Endothelial cell of umbilical vein (primary cell): ENCODE measurements around the gene GPR176. TPM values are rescaled to one million over a fixed set of nuclear protein-coding genes. Genes with fewer than 3 reads are reported as not detected.

ENCODE experiments used
- BruUV-seq: library from RNA; stranded (reverse); fragments of 400-500 nt; replicated peaks from 2 replicates; lab custom pipeline; 2021; lab: Mats Ljungman, UMichigan
- CTCF ChIA-PET: fragments of 300-600, 350-600 bp; sonication (Branson Sonifier 250); formaldehyde crosslinking; loops from one replicate; lab custom pipeline; 2021; ENCODE audit warnings: antibody characterized with exemption, inconsistent platforms; lab: Charles Lee
- POLR2A ChIA-PET: fragments of 300-600, 350-600 bp; sonication (Branson Sonifier 250); formaldehyde crosslinking; loops from one replicate; lab custom pipeline; 2021; ENCODE audit warnings: antibody characterized with exemption, inconsistent platforms; lab: Charles Lee
- DNase-seq: peaks from one replicate; pipeline ENCODE4 v3.0.0-alpha.2; 2011; ENCODE audit warnings: low read depth, low spot score
- FAIRE-seq: peaks from 2 replicates; lab custom pipeline; 2011; peaks lifted over from hg19 to GRCh38; lab: Jason Lieb, UNC
- H2AFZ ChIP-seq: 2 replicates; pipeline ENCODE4 v1.6.0; 2012; ENCODE audit warnings: low read depth, low read length, control low read depth, inconsistent platforms
- H3K27ac ChIP-seq: 2 replicates; pipeline ENCODE4 v1.5.1; 2011; ENCODE audit warnings: low read depth, mild to moderate bottlenecking, control low read depth, low read length, moderate library complexity; ENCODE audit not compliant: insufficient read depth
- H3K27me3 ChIP-seq, 2 experiments: 2 replicates each; pipeline versions ENCODE4 v1.6.0 to v1.6.1; 2011; ENCODE audit warnings: low read length in 2 of 2, mixed read lengths in 1 of 2; ENCODE audit not compliant: control insufficient read depth in 2 of 2, insufficient read depth in 2 of 2
- H3K36me3 ChIP-seq, 2 experiments: 2 replicates in 1 of 2; 3 replicates in 1 of 2; pipeline ENCODE4 v1.5.1; 2011; ENCODE audit warnings: low read length in 2 of 2, mild to moderate bottlenecking in 1 of 2, moderate library complexity in 1 of 2; ENCODE audit not compliant: control insufficient read depth in 2 of 2, insufficient read depth in 2 of 2; ENCODE audit errors: extremely low read depth in 1 of 2
- H3K4me1 ChIP-seq: 3 replicates; pipeline ENCODE4 v1.5.1; 2011; ENCODE audit warnings: mild to moderate bottlenecking, low read length; ENCODE audit not compliant: control insufficient read depth, insufficient read depth; ENCODE audit errors: extremely low read depth
- H3K4me2 ChIP-seq: 2 replicates; pipeline ENCODE4 v1.6.1; 2011; ENCODE audit warnings: low read length, control low read depth, mixed read lengths; ENCODE audit not compliant: insufficient read depth
- H3K4me3 ChIP-seq, 3 experiments: fragments of 200-600 bp in 1 of 3; sonication (generic), shearing (Covaris generic) in 1 of 3; replicated peaks in 1 of 3; 2 replicates each; pipeline ENCODE4 v1.5.1; 2011 to 2016; ENCODE audit warnings: control low read depth in 3 of 3, low read length in 3 of 3, mild to moderate bottlenecking in 2 of 3, inconsistent platforms in 1 of 3, low read depth in 1 of 3, moderate library complexity in 1 of 3; ENCODE audit not compliant: insufficient read depth in 1 of 3
- H3K79me2 ChIP-seq: 2 replicates; pipeline ENCODE4 v1.6.0; 2012; ENCODE audit warnings: low read length, inconsistent platforms; ENCODE audit not compliant: control insufficient read depth, insufficient read depth
- H3K9ac ChIP-seq: replicated peaks from 2 replicates; pipeline ENCODE3; 2011; ENCODE audit warnings: low read length, control low read depth; ENCODE audit not compliant: insufficient read depth; ENCODE audit errors: extremely low read depth
- H3K9me1 ChIP-seq: replicated peaks from 3 replicates; pipeline ENCODE4 v1.6.0; 2011; ENCODE audit warnings: mild to moderate bottlenecking, low read length; ENCODE audit not compliant: control insufficient read depth, insufficient read depth; ENCODE audit errors: extremely low read depth
- H3K9me3 ChIP-seq: replicated peaks from 2 replicates; pipeline ENCODE4 v1.5.1; 2012; ENCODE audit warnings: low read length, inconsistent platforms; ENCODE audit not compliant: control insufficient read depth, insufficient read depth
- H4K20me1 ChIP-seq: replicated peaks from 2 replicates; pipeline ENCODE3; 2011; ENCODE audit warnings: mild to moderate bottlenecking, low read length; ENCODE audit not compliant: control insufficient read depth, insufficient read depth; ENCODE audit errors: extremely low read depth
- EZH2 ChIP-seq: IDR thresholded peaks from 2 replicates; pipeline ENCODE4 v1.6.1; 2012; ENCODE audit warnings: borderline replicate concordance, low read depth, mild to moderate bottlenecking, moderate library complexity, low read length, inconsistent platforms; ENCODE audit not compliant: severe bottlenecking
- FOS ChIP-seq: IDR thresholded peaks from 2 replicates; pipeline ENCODE4 v1.6.1; 2011; ENCODE audit warnings: mild to moderate bottlenecking, low read length, moderate library complexity, borderline replicate concordance; ENCODE audit not compliant: insufficient read depth
- GATA2 ChIP-seq: IDR thresholded peaks from 2 replicates; pipeline ENCODE4 v1.7.0; 2011; ENCODE audit warnings: low read depth, mild to moderate bottlenecking, moderate library complexity, mixed read lengths, low read length; ENCODE audit not compliant: insufficient read length, insufficient read depth
- JUN ChIP-seq: IDR thresholded peaks from 2 replicates; pipeline ENCODE4 v1.6.1; 2011; ENCODE audit warnings: borderline replicate concordance, low read depth; ENCODE audit not compliant: insufficient read length, insufficient read depth
- MAX ChIP-seq: IDR thresholded peaks from 2 replicates; pipeline ENCODE4 v1.6.1; 2011; ENCODE audit not compliant: insufficient read depth, insufficient read length
- MYC ChIP-seq: IDR thresholded peaks from one replicate; pipeline ENCODE4 v1.6.1; 2011; ENCODE audit warnings: mild to moderate bottlenecking, low read depth, low read length
- POLR2A ChIP-seq: IDR thresholded peaks from 2 replicates; pipeline ENCODE4 v1.6.1; 2012; ENCODE audit warnings: low read depth, mild to moderate bottlenecking, control low read depth, low read length
- POLR2AphosphoS5 ChIP-seq: IDR thresholded peaks from 2 replicates; pipeline ENCODE4 v1.6.1; 2012; ENCODE audit warnings: low read depth, mild to moderate bottlenecking, control low read depth, low read length, moderate library complexity; ENCODE audit not compliant: insufficient read depth
- dilution Hi-C: fragments of 300-500 bp; cut with MboI; formaldehyde crosslinking; loops from one replicate; pipeline ENCODE4 v1.15.0; 2019; ENCODE audit warnings: low sequenced_read_pairs; ENCODE audit not compliant: extremely low pct_ligation_motif_present
- intact Hi-C: fragments of 100-400 bp; cut with micrococcal nuclease; formaldehyde crosslinking; loops from one replicate; pipeline ENCODE4 v1.10.0; 2022
- polyA plus RNA-seq, 4 experiments: library from polyadenylated mRNA; depleted of rRNA in 3 of 4; stranded (reverse) in 3 of 4; unstranded in 1 of 4; fragments of >200 nt; gene quantifications; 2 replicates each; pipeline versions ENCODE4 v1.2.1 to v1.2.3, GENCODE V29; 2011 to 2012; ENCODE audit warnings: missing spikeins in 1 of 4
- total RNA-seq: library from RNA; stranded (reverse); gene quantifications from 2 replicates; pipeline ENCODE4 v1.2.3, GENCODE V29; 2021
- TF ChIP-seq, protein P1 (sequence below), 2 donors: IDR thresholded peaks; 1 replicate in 1 of 2; 2 replicates in 1 of 2; pipeline ENCODE4 v1.5.1; 2011; ENCODE audit warnings: low read length in 2 of 2, mild to moderate bottlenecking in 2 of 2, moderate library complexity in 2 of 2, control low read depth in 1 of 2, inconsistent platforms in 1 of 2, low read depth in 1 of 2; ENCODE audit not compliant: insufficient read depth in 1 of 2; ENCODE audit errors: extremely low read depth in 1 of 2

GPR176 gene
- total and polyA plus RNA-seq, 2 donors (not counting 3 experiments of a cell fraction or from before 2014, with no cell fraction given) = 35.3 to 68.7 TPM

DNA sequence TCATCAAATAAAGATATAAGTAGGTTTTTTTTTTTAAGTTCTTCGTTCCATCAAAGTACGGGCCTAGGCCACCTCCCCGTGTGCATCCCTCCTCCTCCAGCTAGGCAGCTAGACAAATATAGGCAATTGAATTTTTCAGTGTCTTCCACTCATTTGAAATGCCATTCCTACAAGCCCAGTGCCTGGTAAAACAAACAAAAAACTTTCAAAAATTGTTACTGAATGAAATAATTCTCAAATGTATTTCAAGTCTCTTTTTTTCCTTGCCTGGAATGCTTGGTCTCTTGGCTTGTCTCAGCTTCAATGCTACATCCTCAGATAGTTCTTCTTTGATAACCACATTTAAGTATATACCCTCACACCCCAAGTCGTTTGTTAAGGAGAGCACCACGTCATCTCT, 17.6 kb upstream of the GPR176 start:
- H3K79me2 ChIP-seq = peaks cover 46% of the 10 kb centered on the region
- dilution Hi-C loops = no loop called here
- POLR2A ChIA-PET = no interaction called here
- H3K4me1 ChIP-seq = peaks cover 32% of the 10 kb centered on the region
- H3K9ac ChIP-seq = no peak overlapping the region
- peaks cover 2% of the 10 kb centered on the region in 2 experiments for H3K36me3 ChIP-seq
- TF ChIP-seq GATA2 = no peak
- TF ChIP-seq JUN = no peak
- no peak for TF ChIP-seq FOS
- TF ChIP-seq MYC = no peak
- TF ChIP-seq POLR2A = no peak
- no peaks in the 10 kb centered on the region for H3K9me3 ChIP-seq
- H3K4me2 ChIP-seq = no peak overlapping the region
- no peak overlapping the region for H3K27ac ChIP-seq
- FAIRE-seq (no peak), DNase-seq (no peak)
- no peaks in the 10 kb centered on the region for H3K27me3 ChIP-seq
- intact Hi-C loops = no loop called here
- no TSS peak for BruUV-seq
- H3K9me1 ChIP-seq = no peaks in the 10 kb centered on the region
- no peak overlapping the region for H2AFZ ChIP-seq
- CTCF ChIA-PET = interaction anchor here (0.6 to 1.3 kb wide), 3 partner anchors 18 to 49 kb away, joined by 3 to 8 read pairs (median 3); no protein-coding TSS in a partner anchor
- H4K20me1 ChIP-seq = no peaks in the 10 kb centered on the region
- no peak overlapping the region for H3K4me3 ChIP-seq

DNA sequence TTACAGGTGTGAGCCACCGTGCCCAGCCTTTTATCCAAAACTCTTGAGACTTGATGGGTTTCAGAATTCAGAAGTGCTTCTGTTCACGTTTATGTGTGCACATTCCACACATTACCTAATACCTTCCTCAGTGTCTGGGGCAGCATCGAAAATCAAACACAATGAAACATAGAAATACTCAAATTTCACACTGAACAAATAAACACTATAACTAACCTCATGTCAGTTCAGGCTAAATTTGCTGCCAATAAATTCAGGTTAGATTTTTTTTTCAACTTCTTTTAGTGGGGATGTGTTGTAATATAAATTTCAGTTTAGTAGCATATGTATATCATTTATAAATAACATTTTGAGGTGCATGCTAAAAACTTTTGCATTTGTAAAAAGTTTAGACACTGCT, 16.6 kb upstream of the GPR176 start:
- Histone ChIP-seq H3K4me2 (no peak overlapping the region), H3K36me3 (peaks cover 2% of the 10 kb centered on the region in 2 experiments), H3K9me3 (no peaks in the 10 kb centered on the region), H2AFZ (no peak overlapping the region), H3K79me2 (peaks cover 46% of the 10 kb centered on the region), H3K27me3 (no peaks in the 10 kb centered on the region), H3K4me3 (no peak overlapping the region), H3K27ac (no peak overlapping the region), H4K20me1 (no peaks in the 10 kb centered on the region), H3K9ac (no peak overlapping the region), H3K9me1 (no peaks in the 10 kb centered on the region), H3K4me1 (peaks cover 32% of the 10 kb centered on the region)
- dilution Hi-C loops (no loop called here), intact Hi-C loops (no loop called here)
- DNase-seq = no peak
- ChIA-PET CTCF (interaction anchor here (1.0 to 3.6 kb wide), 6 partner anchors 16 to 251 kb away, joined by 3 to 34 read pairs (median 8); partner anchors contain the start of gene GPR176), POLR2A (interaction anchor here (3.2 kb wide), 1 partner anchor 16 kb away, joined by 21 read pairs; the partner anchor contains the start of gene GPR176)
- BruUV-seq = no TSS peak
- TF ChIP-seq MAX (no peak), GATA2 (no peak), POLR2AphosphoS5 (no peak), EZH2 (no peak), MYC (no peak), JUN (no peak), POLR2A (no peak), FOS (no peak)
- TF ChIP-seq, protein P1, sequence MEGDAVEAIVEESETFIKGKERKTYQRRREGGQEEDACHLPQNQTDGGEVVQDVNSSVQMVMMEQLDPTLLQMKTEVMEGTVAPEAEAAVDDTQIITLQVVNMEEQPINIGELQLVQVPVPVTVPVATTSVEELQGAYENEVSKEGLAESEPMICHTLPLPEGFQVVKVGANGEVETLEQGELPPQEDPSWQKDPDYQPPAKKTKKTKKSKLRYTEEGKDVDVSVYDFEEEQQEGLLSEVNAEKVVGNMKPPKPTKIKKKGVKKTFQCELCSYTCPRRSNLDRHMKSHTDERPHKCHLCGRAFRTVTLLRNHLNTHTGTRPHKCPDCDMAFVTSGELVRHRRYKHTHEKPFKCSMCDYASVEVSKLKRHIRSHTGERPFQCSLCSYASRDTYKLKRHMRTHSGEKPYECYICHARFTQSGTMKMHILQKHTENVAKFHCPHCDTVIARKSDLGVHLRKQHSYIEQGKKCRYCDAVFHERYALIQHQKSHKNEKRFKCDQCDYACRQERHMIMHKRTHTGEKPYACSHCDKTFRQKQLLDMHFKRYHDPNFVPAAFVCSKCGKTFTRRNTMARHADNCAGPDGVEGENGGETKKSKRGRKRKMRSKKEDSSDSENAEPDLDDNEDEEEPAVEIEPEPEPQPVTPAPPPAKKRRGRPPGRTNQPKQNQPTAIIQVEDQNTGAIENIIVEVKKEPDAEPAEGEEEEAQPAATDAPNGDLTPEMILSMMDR (IDR thresholded peaks at IDR 0.05; ENCODE audit: extremely low read depth in 1 of 2, insufficient read depth in 1 of 2, low read depth in 1 of 2, low read length in 2 of 2) = no peak
- FAIRE-seq = no peak
